ENCODE data around the gene FGFR2. TPM values are rescaled to one million over a fixed set of nuclear protein-coding genes. Genes with fewer than 3 reads are reported as not detected.
A peak's percentile ranks its signal among the peaks of the same experiment; 100 is the strongest.

Gene FGFR2
- total RNA-seq, 1 experiment from 2014 or later: 135 TPM

- H3K4me1 ChIP-seq (ENCODE audit: insufficient read depth, low read length): no peaks in the 10 kb centered on the region; the same call in 1 of the 2 replicates
- no peak overlapping the region for H3K56ac ChIP-seq (ENCODE audit: insufficient read length, low read depth, low read length)
- H3K4me3 Mint-ChIP-seq: no peak overlapping the region; a peak in 1 of 5 replicates
- H2BK120ac ChIP-seq (ENCODE audit: low read depth, low read length, poor library complexity, severe bottlenecking): no peak overlapping the region
- no peak overlapping the region for H2AFZ ChIP-seq (ENCODE audit: low read length)
- no peaks in the 10 kb centered on the region for H4K20me1 ChIP-seq (ENCODE audit: control insufficient read depth, insufficient read depth, insufficient read length)
- H3K18ac ChIP-seq (ENCODE audit: insufficient read length, low read depth, low read length): no peak overlapping the region
- H4K8ac ChIP-seq (replicated peaks; ENCODE audit: insufficient read length, low read depth, low read length): no peak overlapping the region
- no peak overlapping the region for H4K5ac ChIP-seq (ENCODE audit: insufficient read length, low read depth, low read length)
- no peak overlapping the region for H3K14ac ChIP-seq (ENCODE audit: insufficient read depth, low read length)
- no peak overlapping the region for H3K9ac ChIP-seq (ENCODE audit: extremely low read depth, insufficient read length, low read length)
- no peak overlapping the region for H3K27ac ChIP-seq (ENCODE audit: insufficient read length, low read depth, low read length)
- H3K23me2 ChIP-seq (ENCODE audit: insufficient read length, low read depth, low read length, poor library complexity, severe bottlenecking): no peaks in the 10 kb centered on the region
- H3K27me3 ChIP-seq (ENCODE audit: insufficient read depth, low read length): no peaks in the 10 kb centered on the region
- H3T11ph ChIP-seq (ENCODE audit: low read length): no peak overlapping the region
- no peaks in the 10 kb centered on the region for H3K9me3 Mint-ChIP-seq
- no peaks in the 10 kb centered on the region for H3K27me3 Mint-ChIP-seq (ENCODE audit: low read depth)
- no peak for DNase-seq
- peaks cover 16 to 91% (median 90%) of the 10 kb centered on the region in 3 experiments for H3K36me3 Mint-ChIP-seq (ENCODE audit: insufficient read depth in 1 of 3, low read depth in 3 of 3)
- H3K4me1 Mint-ChIP-seq: peaks cover 36 to 43% of the 10 kb centered on the region in 2 experiments
- no peaks in the 10 kb centered on the region for H3K79me1 ChIP-seq (ENCODE audit: insufficient read depth, low read depth, low read length, poor library complexity, severe bottlenecking)
- H3K79me2 ChIP-seq (ENCODE audit: insufficient read depth, low read length): peaks cover 3% of the 10 kb centered on the region; the same call in 1 of the 2 replicates
- H2AK5ac ChIP-seq (ENCODE audit: insufficient read length, low read length): no peak overlapping the region
- H4K91ac ChIP-seq (ENCODE audit: insufficient read length, low read depth, low read length): no peak overlapping the region
- no peak overlapping the region for H2BK20ac ChIP-seq (ENCODE audit: low read depth, low read length, poor library complexity, severe bottlenecking)
- no peak overlapping the region for H3K23ac ChIP-seq (ENCODE audit: insufficient read length, low read depth, low read length)
- no peak overlapping the region for H2BK12ac ChIP-seq (ENCODE audit: insufficient read length, low read depth, low read length)
- H2BK15ac ChIP-seq (ENCODE audit: low read depth, low read length): no peak overlapping the region
- no CpG with 5 or more reads among the region's 14 CpGs for WGBS (ENCODE audit: extremely low coverage, insufficient read length, low lambda C conversion rate)
- H3K4me2 ChIP-seq (ENCODE audit: insufficient read depth, insufficient read length, low read length): no peak overlapping the region
- no peak overlapping the region for H3K4ac ChIP-seq (ENCODE audit: low read depth, low read length)
- TF ChIP-seq CTCF (conservative IDR thresholded peaks at IDR 0.05): no peak
- H3K9me3 ChIP-seq (ENCODE audit: control insufficient read depth, low read depth, low read length): no peaks in the 10 kb centered on the region
- H2BK5ac ChIP-seq (ENCODE audit: insufficient read length, low read length): no peak overlapping the region
- peak overlapping the region; percentile 1 to 86 (median 46); a peak in 6 of 7 replicates for H3K27ac Mint-ChIP-seq
These were observed 88.0 kb downstream of the FGFR2 start for GRCh38 chr10:121510201-121510771.

All from H9 (cell line).